ENCODE results near the gene SELENOM. TPM values are rescaled to one million over a fixed set of nuclear protein-coding genes. Genes with fewer than 3 reads are reported as not detected.
"Not testable (repeated sequence)": the region's sequence is repeated elsewhere in the genome, so short reads cannot be mapped to it uniquely, and the experiment has no call there.

Gene SELENOM
- total RNA-seq, 1 experiment from 2014 or later: 22.4 TPM

- Histone ChIP-seq H3K36me3 (replicated peaks; ENCODE audit: control insufficient read depth, insufficient read depth, low read length) (no peaks in the 10 kb centered on the region), H3K27me3 (ENCODE audit: control insufficient read depth, insufficient read depth, low read length) (peaks cover 2% of the 10 kb centered on the region), H3K4me3 (ENCODE audit: insufficient read depth, low read depth, low read length) (no peak overlapping the region)
- DNase-seq: no peak
Measured at GRCh38 chr22:31077681-31078080, 29.7 kb downstream of the SELENOM start.

- H3K27me3 ChIP-seq (ENCODE audit: control insufficient read depth, insufficient read depth, low read length): no peaks in the 10 kb centered on the region
- no peak overlapping the region for H3K4me3 ChIP-seq (ENCODE audit: insufficient read depth, low read depth, low read length)
- DNase-seq: no peak
- no peaks in the 10 kb centered on the region for H3K36me3 ChIP-seq (replicated peaks; ENCODE audit: control insufficient read depth, insufficient read depth, low read length)
Measured at GRCh38 chr22:31075961-31076360, 31.4 kb downstream of the SELENOM start.

- DNase-seq; H3K4me3 ChIP-seq (ENCODE audit: insufficient read depth, low read depth, low read length); H3K36me3 ChIP-seq (replicated peaks; ENCODE audit: control insufficient read depth, insufficient read depth, low read length); H3K27me3 ChIP-seq (ENCODE audit: control insufficient read depth, insufficient read depth, low read length): not testable (repeated sequence)
Measured at GRCh38 chr22:31073545-31074145, 33.7 kb downstream of the SELENOM start.

- H3K36me3 ChIP-seq (replicated peaks; ENCODE audit: control insufficient read depth, insufficient read depth, low read length); DNase-seq; H3K27me3 ChIP-seq (ENCODE audit: control insufficient read depth, insufficient read depth, low read length); H3K4me3 ChIP-seq (ENCODE audit: insufficient read depth, low read depth, low read length): not testable (repeated sequence)
Measured at GRCh38 chr22:31073125-31073524, 34.2 kb downstream of the SELENOM start.

- H3K36me3 ChIP-seq (replicated peaks; ENCODE audit: control insufficient read depth, insufficient read depth, low read length); H3K27me3 ChIP-seq (ENCODE audit: control insufficient read depth, insufficient read depth, low read length); DNase-seq: not testable (repeated sequence)
Measured at GRCh38 chr22:31069691-31070314, 37.6 kb downstream of the SELENOM start.

GRCh38 chr22:31068970-31069369, 38.4 kb downstream of the SELENOM start:
- DNase-seq: peak; percentile 54

More at GRCh38 chr22:31069691-31070314, 37.6 kb downstream of the SELENOM start:
- not testable (repeated sequence) for H3K4me3 ChIP-seq (ENCODE audit: insufficient read depth, low read depth, low read length)

GRCh38 chr22:31064369-31064768, 43.0 kb downstream of the SELENOM start:
- H3K27me3 ChIP-seq (ENCODE audit: control insufficient read depth, insufficient read depth, low read length): no peaks in the 10 kb centered on the region

More at GRCh38 chr22:31068970-31069369, 38.4 kb downstream of the SELENOM start:
- H3K36me3 ChIP-seq (replicated peaks; ENCODE audit: control insufficient read depth, insufficient read depth, low read length): no peaks in the 10 kb centered on the region
- no peak overlapping the region for H3K4me3 ChIP-seq (ENCODE audit: insufficient read depth, low read depth, low read length)
- H3K27me3 ChIP-seq (ENCODE audit: control insufficient read depth, insufficient read depth, low read length): no peaks in the 10 kb centered on the region

GRCh38 chr22:31062566-31063230, 44.7 kb downstream of the SELENOM start:
- no peaks in the 10 kb centered on the region for H3K27me3 ChIP-seq (ENCODE audit: control insufficient read depth, insufficient read depth, low read length)
- no peak for DNase-seq

More at GRCh38 chr22:31064369-31064768, 43.0 kb downstream of the SELENOM start:
- no peak for DNase-seq
- H3K4me3 ChIP-seq (ENCODE audit: insufficient read depth, low read depth, low read length): no peak overlapping the region
- H3K36me3 ChIP-seq (replicated peaks; ENCODE audit: control insufficient read depth, insufficient read depth, low read length): no peaks in the 10 kb centered on the region

GRCh38 chr22:31059663-31060062, 47.7 kb downstream of the SELENOM start:
- H3K4me3 ChIP-seq (ENCODE audit: insufficient read depth, low read depth, low read length); H3K27me3 ChIP-seq (ENCODE audit: control insufficient read depth, insufficient read depth, low read length); DNase-seq; H3K36me3 ChIP-seq (replicated peaks; ENCODE audit: control insufficient read depth, insufficient read depth, low read length): not testable (repeated sequence)

More at GRCh38 chr22:31062566-31063230, 44.7 kb downstream of the SELENOM start:
- no peak overlapping the region for H3K4me3 ChIP-seq (ENCODE audit: insufficient read depth, low read depth, low read length)
- H3K36me3 ChIP-seq (replicated peaks; ENCODE audit: control insufficient read depth, insufficient read depth, low read length): no peaks in the 10 kb centered on the region

GRCh38 chr22:31056986-31057599, 50.3 kb downstream of the SELENOM start:
- DNase-seq: no peak
- no peaks in the 10 kb centered on the region for H3K27me3 ChIP-seq (ENCODE audit: control insufficient read depth, insufficient read depth, low read length)
- no peaks in the 10 kb centered on the region for H3K36me3 ChIP-seq (replicated peaks; ENCODE audit: control insufficient read depth, insufficient read depth, low read length)
- H3K4me3 ChIP-seq (ENCODE audit: insufficient read depth, low read depth, low read length): no peak overlapping the region

- peak; percentile 55 for DNase-seq
- Histone ChIP-seq H3K36me3 (replicated peaks; ENCODE audit: control insufficient read depth, insufficient read depth, low read length) (no peaks in the 10 kb centered on the region), H3K4me3 (ENCODE audit: insufficient read depth, low read depth, low read length) (no peak overlapping the region), H3K27me3 (ENCODE audit: control insufficient read depth, insufficient read depth, low read length) (no peaks in the 10 kb centered on the region)
Measured at GRCh38 chr22:31055635-31056159, 51.7 kb downstream of the SELENOM start.

GRCh38 chr22:31055117-31055634, 52.2 kb downstream of the SELENOM start:
- H3K36me3 ChIP-seq (replicated peaks; ENCODE audit: control insufficient read depth, insufficient read depth, low read length): no peaks in the 10 kb centered on the region
- no peak overlapping the region for H3K4me3 ChIP-seq (ENCODE audit: insufficient read depth, low read depth, low read length)
- no peaks in the 10 kb centered on the region for H3K27me3 ChIP-seq (ENCODE audit: control insufficient read depth, insufficient read depth, low read length)
- no peak for DNase-seq

Data from H7 (cell line).